Hepatocyte (in vitro differentiated cells): ENCODE results near the gene MDM2. TPM values are rescaled to one million over a fixed set of nuclear protein-coding genes. Genes with fewer than 3 reads are reported as not detected.

Source experiments
- DNase-seq: peaks from one replicate; pipeline ENCODE4 v3.0.0-alpha.2; 2016; ENCODE audit warnings: low spot score
- H2AFZ ChIP-seq: fragments of 200-600 bp; sonication (generic); 2 replicates; pipeline ENCODE4 v1.6.0; 2016; ENCODE audit warnings: antibody characterized with exemption, mild to moderate bottlenecking
- H3K27ac ChIP-seq: fragments of 200-600 bp; sonication (generic); 2 replicates; pipeline ENCODE4 v1.5.1; 2016; ENCODE audit warnings: mild to moderate bottlenecking
- H3K27me3 ChIP-seq: fragments of 200-600 bp; sonication (generic); 2 replicates; pipeline ENCODE4 v1.6.1; 2016
- H3K36me3 ChIP-seq: fragments of 200-600 bp; sonication (generic); replicated peaks from 2 replicates; pipeline ENCODE4 v1.5.1; 2016; ENCODE audit warnings: low read depth; ENCODE audit not compliant: insufficient read depth
- H3K4me1 ChIP-seq: fragments of 200-600 bp; sonication (generic); 2 replicates; pipeline ENCODE4 v1.5.1; 2016; ENCODE audit warnings: mild to moderate bottlenecking, moderate library complexity; ENCODE audit not compliant: insufficient read depth
- H3K4me2 ChIP-seq: fragments of 200-600 bp; sonication (generic); 2 replicates; pipeline ENCODE4 v1.6.0; 2016
- H3K4me3 ChIP-seq: fragments of 200-600 bp; sonication (generic); 2 replicates; pipeline ENCODE4 v1.5.1; 2016; ENCODE audit warnings: mild to moderate bottlenecking
- H3K79me2 ChIP-seq: fragments of 200-600 bp; sonication (generic); 2 replicates; pipeline ENCODE4 v1.6.0; 2017; ENCODE audit warnings: mild to moderate bottlenecking
- H3K9me2 ChIP-seq: fragments of 200-600 bp; sonication (generic); replicated peaks from 2 replicates; pipeline ENCODE4 v1.6.0; 2017; ENCODE audit warnings: mild to moderate bottlenecking; ENCODE audit not compliant: insufficient read depth
- H3K9me3 ChIP-seq: fragments of 200-600 bp; sonication (generic); 2 replicates; pipeline ENCODE4 v1.5.1; 2016; ENCODE audit warnings: low read depth, mild to moderate bottlenecking
- H4K20me1 ChIP-seq: fragments of 200-600 bp; sonication (generic); 2 replicates; pipeline ENCODE4 v1.6.0; 2016; ENCODE audit warnings: mild to moderate bottlenecking; ENCODE audit not compliant: insufficient read depth, poor library complexity, severe bottlenecking
- EZH2 ChIP-seq: fragments of 200-600 bp; sonication (generic); IDR thresholded peaks from 2 replicates; pipeline ENCODE4 v1.6.1; 2016; ENCODE audit warnings: antibody characterized with exemption, mild to moderate bottlenecking, borderline replicate concordance
- EZH2phosphoT487 ChIP-seq: fragments of 200-600 bp; sonication (generic); IDR thresholded peaks from one replicate; pipeline ENCODE4 v1.6.1; 2018; ENCODE audit warnings: antibody characterized with exemption, mild to moderate bottlenecking, low read depth, moderate library complexity; ENCODE audit not compliant: unreplicated experiment, severe bottlenecking
- WGBS: methylation state at CpG from one replicate; pipeline ENCODE4 v1.1.6; 2016; ENCODE audit warnings: low lambda C conversion rate; ENCODE audit errors: missing lambda C conversion rate; 5-methylcytosine and 5-hydroxymethylcytosine counted together
- polyA plus RNA-seq: library from polyadenylated mRNA; unstranded; fragments of >200 nt; fragmentation: Nextera tagmentation; extraction: Ambion mirVana; gene quantifications from 2 replicates; pipeline ENCODE4 v1.2.1, GENCODE V29; 2016
- total RNA-seq: library from RNA; depleted of rRNA; stranded (reverse); fragments of >200 nt; gene quantifications from 2 replicates; pipeline ENCODE4 v1.2.3, GENCODE V29; 2014
- TF ChIP-seq, protein P1 (sequence below): fragments of 200-600 bp; sonication (generic); IDR thresholded peaks from 2 replicates; pipeline ENCODE4 v1.5.1; 2016; ENCODE audit warnings: antibody characterized with exemption, mild to moderate bottlenecking; ENCODE audit not compliant: poor library complexity

Gene MDM2
- total and polyA plus RNA-seq, 2 experiments from 2014 or later = 42.0 to 77.4 TPM

DNA sequence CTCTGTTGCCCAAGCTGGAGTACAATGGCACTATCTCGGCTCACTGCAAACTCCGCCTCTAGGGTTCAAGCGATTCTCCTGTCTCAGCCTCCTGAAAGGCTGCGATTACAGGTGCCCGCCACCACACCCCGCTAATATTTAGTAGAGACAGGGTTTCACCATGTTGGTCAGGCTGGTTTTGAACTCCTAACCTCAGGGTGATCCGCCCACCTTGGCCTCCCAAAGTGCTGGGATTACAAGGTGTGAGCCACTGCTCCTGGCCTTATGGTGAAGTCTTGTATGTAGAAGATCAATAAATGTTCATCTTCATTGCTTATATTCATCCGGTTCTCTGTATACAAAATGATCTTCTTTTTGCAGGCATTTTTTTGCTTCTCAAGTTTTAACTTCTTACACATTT is 47.8 kb downstream of the MDM2 start:
- Histone ChIP-seq H3K27me3 (no peaks in the 10 kb centered on the region), H3K9me3 (no peaks in the 10 kb centered on the region), H3K4me1 (no peaks in the 10 kb centered on the region), H4K20me1 (no peaks in the 10 kb centered on the region), H3K27ac (no peak overlapping the region), H2AFZ (no peak overlapping the region), H3K36me3 (no peaks in the 10 kb centered on the region), H3K4me3 (no peak overlapping the region), H3K4me2 (no peak overlapping the region), H3K9me2 (no peaks in the 10 kb centered on the region), H3K79me2 (no peaks in the 10 kb centered on the region)
- TF ChIP-seq EZH2 = no peak
- TF ChIP-seq, protein P1, sequence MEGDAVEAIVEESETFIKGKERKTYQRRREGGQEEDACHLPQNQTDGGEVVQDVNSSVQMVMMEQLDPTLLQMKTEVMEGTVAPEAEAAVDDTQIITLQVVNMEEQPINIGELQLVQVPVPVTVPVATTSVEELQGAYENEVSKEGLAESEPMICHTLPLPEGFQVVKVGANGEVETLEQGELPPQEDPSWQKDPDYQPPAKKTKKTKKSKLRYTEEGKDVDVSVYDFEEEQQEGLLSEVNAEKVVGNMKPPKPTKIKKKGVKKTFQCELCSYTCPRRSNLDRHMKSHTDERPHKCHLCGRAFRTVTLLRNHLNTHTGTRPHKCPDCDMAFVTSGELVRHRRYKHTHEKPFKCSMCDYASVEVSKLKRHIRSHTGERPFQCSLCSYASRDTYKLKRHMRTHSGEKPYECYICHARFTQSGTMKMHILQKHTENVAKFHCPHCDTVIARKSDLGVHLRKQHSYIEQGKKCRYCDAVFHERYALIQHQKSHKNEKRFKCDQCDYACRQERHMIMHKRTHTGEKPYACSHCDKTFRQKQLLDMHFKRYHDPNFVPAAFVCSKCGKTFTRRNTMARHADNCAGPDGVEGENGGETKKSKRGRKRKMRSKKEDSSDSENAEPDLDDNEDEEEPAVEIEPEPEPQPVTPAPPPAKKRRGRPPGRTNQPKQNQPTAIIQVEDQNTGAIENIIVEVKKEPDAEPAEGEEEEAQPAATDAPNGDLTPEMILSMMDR = no peak
- DNase-seq = no peak
- 96% methylated on average over 8 of the region's 8 CpGs for WGBS

GRCh38 chr12:68856510-68856909 is 48.5 kb downstream of the MDM2 start:
- Histone ChIP-seq H3K9me3 (no peaks in the 10 kb centered on the region), H3K4me2 (no peak overlapping the region), H3K4me1 (no peaks in the 10 kb centered on the region), H3K9me2 (no peaks in the 10 kb centered on the region), H2AFZ (no peak overlapping the region), H3K4me3 (no peak overlapping the region), H3K27ac (no peak overlapping the region), H4K20me1 (no peaks in the 10 kb centered on the region), H3K27me3 (no peaks in the 10 kb centered on the region), H3K79me2 (no peaks in the 10 kb centered on the region), H3K36me3 (no peaks in the 10 kb centered on the region)
- no peak for TF ChIP-seq EZH2
- 63% methylated on average over 3 of the region's 3 CpGs for WGBS
- no peak for DNase-seq

- Histone ChIP-seq H3K27ac (no peak overlapping the region), H3K4me3 (no peak overlapping the region), H3K27me3 (no peaks in the 10 kb centered on the region), H3K9me3 (no peaks in the 10 kb centered on the region), H3K36me3 (no peaks in the 10 kb centered on the region), H2AFZ (no peak overlapping the region), H3K4me2 (no peak overlapping the region), H3K79me2 (no peaks in the 10 kb centered on the region), H3K4me1 (no peaks in the 10 kb centered on the region), H4K20me1 (no peaks in the 10 kb centered on the region), H3K9me2 (no peaks in the 10 kb centered on the region)
- no peak for DNase-seq
- 95% methylated on average over 3 of the region's 3 CpGs for WGBS
- TF ChIP-seq EZH2phosphoT487 (no peak), EZH2 (no peak)
- TF ChIP-seq, protein P1 = no peak
These were observed 53.9 kb downstream of the MDM2 start for GRCh38 chr12:68861890-68862289.

DNA sequence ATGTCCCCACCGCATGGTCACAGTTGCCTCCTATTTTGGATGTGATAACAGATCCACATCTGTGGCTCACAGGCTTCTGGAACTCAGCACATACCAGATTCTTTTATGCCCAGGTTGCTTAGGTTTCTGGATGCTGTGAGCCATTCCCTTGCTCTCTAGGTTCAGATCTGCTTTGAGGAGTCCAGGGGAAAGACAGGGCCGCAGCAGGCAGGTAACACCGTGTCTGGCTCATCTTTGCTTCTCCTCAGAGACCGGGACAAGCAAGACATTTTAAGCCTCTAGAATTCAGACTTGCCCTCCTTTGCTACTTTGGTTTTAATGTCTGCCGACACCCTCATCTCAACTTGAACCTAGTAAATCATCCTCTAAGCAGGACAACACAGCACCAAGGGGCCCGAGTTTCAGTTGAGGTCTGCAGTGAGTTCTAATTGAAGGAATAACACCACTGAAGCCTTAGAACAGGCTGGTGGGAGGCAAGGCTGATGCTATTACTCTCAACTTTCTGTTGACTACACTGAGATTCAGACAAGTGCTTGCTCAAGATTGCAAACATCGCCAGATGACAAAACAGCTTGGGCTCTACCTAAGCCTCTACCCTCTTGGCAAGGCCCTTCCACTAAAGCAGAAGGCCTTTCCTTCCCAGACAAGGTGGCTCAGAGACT is 55.3 kb downstream of the MDM2 start:
- Histone ChIP-seq H2AFZ (no peak overlapping the region), H3K27ac (no peak overlapping the region), H3K4me3 (no peak overlapping the region), H3K4me2 (no peak overlapping the region), H3K79me2 (no peaks in the 10 kb centered on the region), H3K4me1 (no peaks in the 10 kb centered on the region), H3K9me3 (no peaks in the 10 kb centered on the region), H3K27me3 (no peaks in the 10 kb centered on the region), H3K36me3 (no peaks in the 10 kb centered on the region), H4K20me1 (no peaks in the 10 kb centered on the region), H3K9me2 (no peaks in the 10 kb centered on the region)
- no peak for DNase-seq
- WGBS = 80% methylated on average over 7 of the region's 7 CpGs
- TF ChIP-seq, protein P1 = no peak
- TF ChIP-seq EZH2phosphoT487 (no peak), EZH2 (no peak)
